A549 (cell line): ENCODE results near the gene MAPT. TPM values are rescaled to one million over a fixed set of nuclear protein-coding genes. Genes with fewer than 3 reads are reported as not detected.

Experiments used
- ATAC-seq, 2 experiments: fragments of 200-7000 bp in 1 of 2; fragments of >200 bp in 1 of 2; cut with Nextera tagmentation in 1 of 2; cut with Tn5 transposase in 1 of 2; 3 replicates each; pipeline versions ENCODE4 v1.8.0 to v1.9.1; 2018 to 2020; ENCODE audit warnings: mild to moderate bottlenecking in 1 of 2, moderate library complexity in 1 of 2
- CTCF ChIA-PET: fragments of 300-600 bp; sonication (Branson Sonifier 250); formaldehyde crosslinking; extraction: SDS; loops from one replicate; lab custom pipeline; 2021; ENCODE audit warnings: antibody characterized with exemption, inconsistent platforms; lab: Yijun Ruan, JAX
- POLR2A ChIA-PET: fragments of 350-600 bp; formaldehyde crosslinking; extraction: SDS; loops from one replicate; lab custom pipeline; 2021; ENCODE audit warnings: antibody characterized with exemption, inconsistent platforms; lab: Yijun Ruan, JAX
- DNase-seq, 2 experiments: peaks; one replicate each; pipeline versions ENCODE4 v3.0.0 to v3.0.0-alpha.2; 2011 to 2016; ENCODE audit warnings: low read depth in 1 of 2, low spot score in 1 of 2
- FAIRE-seq: peaks from 2 replicates; lab custom pipeline; 2011; peaks lifted over from hg19 to GRCh38; lab: Jason Lieb, UNC
- H3K27ac ChIP-seq, 2 experiments: fragments of >200 bp; sonication (Bioruptor Twin); formaldehyde crosslinking; 3 replicates each; pipeline ENCODE4 v1.5.1; 2016 to 2017
- H3K4me1 ChIP-seq: fragments of >200 bp; sonication (Bioruptor Twin); formaldehyde crosslinking; 3 replicates; pipeline ENCODE4 v1.6.1; 2016
- H3K4me2 ChIP-seq: fragments of >200 bp; sonication (Bioruptor Twin); formaldehyde crosslinking; 3 replicates; pipeline ENCODE4 v1.6.1; 2016
- H3K4me3 ChIP-seq: fragments of >200 bp; sonication (Bioruptor Twin); formaldehyde crosslinking; 3 replicates; pipeline ENCODE4 v1.5.1; 2016
- H3K9me3 ChIP-seq: fragments of >200 bp; sonication (Bioruptor Twin); formaldehyde crosslinking; 3 replicates; pipeline ENCODE4 v1.6.1; 2016
- BHLHE40 ChIP-seq: IDR thresholded peaks from 2 replicates; pipeline ENCODE4 v1.6.1; 2012; ENCODE audit warnings: low read depth, low read length, inconsistent platforms
- CBX2 ChIP-seq: fragments of 200-600 bp; sonication (generic); IDR thresholded peaks from 2 replicates; pipeline ENCODE4 v1.6.1; 2016; ENCODE audit warnings: low read depth, mild to moderate bottlenecking, borderline replicate concordance
- CBX8 ChIP-seq: fragments of 200-600 bp; sonication (generic); IDR thresholded peaks from 2 replicates; pipeline ENCODE4 v1.6.1; 2016
- CHD2 ChIP-seq: fragments of 150-350 bp; IDR thresholded peaks from 2 replicates; pipeline ENCODE4 v1.6.1; 2014; ENCODE audit warnings: low read length; ENCODE audit not compliant: partially characterized antibody
- FOSB ChIP-seq: fragments of 250-450 bp; sonication (Bioruptor Pico); IDR thresholded peaks from 2 replicates; pipeline ENCODE4 v1.5.0; 2020; ENCODE audit warnings: mild to moderate bottlenecking, moderate library complexity
- GATA3 ChIP-seq: IDR thresholded peaks from 2 replicates; pipeline ENCODE4 v1.6.1; 2012; ENCODE audit warnings: borderline replicate concordance
- HOXB13 ChIP-seq: fragments of 250-450 bp; sonication (Bioruptor Pico); IDR thresholded peaks from 2 replicates; pipeline ENCODE4 v1.5.0; 2020; ENCODE audit warnings: low read depth, mild to moderate bottlenecking, moderate library complexity
- JUNB ChIP-seq: fragments of >200 bp; sonication (Bioruptor Twin); formaldehyde crosslinking; IDR thresholded peaks from 2 replicates; pipeline ENCODE4 v1.6.1; 2016
- KDM5A ChIP-seq: fragments of 200-600 bp; sonication (generic); IDR thresholded peaks from 2 replicates; pipeline ENCODE4 v1.6.1; 2016; ENCODE audit warnings: antibody characterized with exemption, mild to moderate bottlenecking
- MAZ ChIP-seq: fragments of 150-350 bp; IDR thresholded peaks from 2 replicates; pipeline ENCODE4 v1.6.1; 2014; ENCODE audit warnings: antibody characterized with exemption, low read depth, low read length, borderline replicate concordance
- MYC ChIP-seq: IDR thresholded peaks from 2 replicates; pipeline ENCODE4 v1.6.1; 2012; ENCODE audit warnings: mild to moderate bottlenecking, inconsistent platforms, low read length, improper control_type of control experiment, borderline replicate concordance
- RAD21 ChIP-seq, 2 experiments: fragments of >200 bp in 1 of 2; sonication (Bioruptor Twin) in 1 of 2; formaldehyde crosslinking in 1 of 2; IDR thresholded peaks in 1 of 2; conservative IDR thresholded peaks in 1 of 2; 2 replicates in 1 of 2; 3 replicates in 1 of 2; pipeline ENCODE4 v1.6.1; 2012 to 2018; ENCODE audit warnings: inconsistent platforms in 1 of 2
- RCOR1 ChIP-seq: fragments of 150-350 bp; IDR thresholded peaks from 2 replicates; pipeline ENCODE4 v1.6.1; 2014; ENCODE audit warnings: antibody characterized with exemption, low read length, low read depth
- SREBF2 ChIP-seq: fragments of 450-650 bp; IDR thresholded peaks from 2 replicates; pipeline ENCODE4 v1.6.1; 2014; ENCODE audit warnings: mild to moderate bottlenecking, moderate library complexity
- ZNF302 ChIP-seq: fragments of 250-450 bp; sonication (Bioruptor Pico); IDR thresholded peaks from 2 replicates; pipeline ENCODE4 v1.9.0; 2021; ENCODE audit warnings: inconsistent platforms, mild to moderate bottlenecking, moderate library complexity
- ZSCAN20 ChIP-seq: fragments of 250-450 bp; sonication (Bioruptor Pico); IDR thresholded peaks from 2 replicates; pipeline ENCODE4 v1.8.0; 2022; ENCODE audit warnings: mild to moderate bottlenecking, moderate library complexity
- WGBS: methylation state at CpG from one replicate; pipeline ENCODE4 v1.1.6; 2017; ENCODE audit errors: missing lambda C conversion rate; 5-methylcytosine and 5-hydroxymethylcytosine counted together
- polyA plus RNA-seq, 4 experiments: library from polyadenylated mRNA; depleted of rRNA in 3 of 4; stranded (reverse); fragments of >200 nt; fragmentation: RNase III in 1 of 4; extraction: RNeasy Plus Mini Kit Qiagen cat#74134 plus additional on column Dnase treatment in 1 of 4; gene quantifications; 2 replicates in 3 of 4; 3 replicates in 1 of 4; pipeline ENCODE4 v1.2.3, GENCODE V29; 2011 to 2017
- TF ChIP-seq, protein P1 (sequence below): fragments of 450-650 bp; IDR thresholded peaks from 2 replicates; pipeline ENCODE4 v1.6.1; 2014; ENCODE audit warnings: antibody characterized with exemption
- TF ChIP-seq, protein P2 (sequence below): fragments of >200 bp; sonication (Bioruptor Twin); formaldehyde crosslinking; IDR thresholded peaks from 2 replicates; pipeline ENCODE4 v1.6.1; 2016
- TF ChIP-seq, protein P3 (sequence below): fragments of 250-450 bp; sonication (Bioruptor Pico); IDR thresholded peaks from 2 replicates; pipeline ENCODE4 v1.5.0; 2021; ENCODE audit warnings: mild to moderate bottlenecking, moderate library complexity, borderline replicate concordance
- TF ChIP-seq, protein P4 (sequence below): IDR thresholded peaks from 2 replicates; pipeline ENCODE4 v1.6.1; 2012

MAPT gene
- polyA plus RNA-seq, 2 of the 4 experiments (the other 2 are of a cell fraction): 1.2 to 1.6 TPM

DNA sequence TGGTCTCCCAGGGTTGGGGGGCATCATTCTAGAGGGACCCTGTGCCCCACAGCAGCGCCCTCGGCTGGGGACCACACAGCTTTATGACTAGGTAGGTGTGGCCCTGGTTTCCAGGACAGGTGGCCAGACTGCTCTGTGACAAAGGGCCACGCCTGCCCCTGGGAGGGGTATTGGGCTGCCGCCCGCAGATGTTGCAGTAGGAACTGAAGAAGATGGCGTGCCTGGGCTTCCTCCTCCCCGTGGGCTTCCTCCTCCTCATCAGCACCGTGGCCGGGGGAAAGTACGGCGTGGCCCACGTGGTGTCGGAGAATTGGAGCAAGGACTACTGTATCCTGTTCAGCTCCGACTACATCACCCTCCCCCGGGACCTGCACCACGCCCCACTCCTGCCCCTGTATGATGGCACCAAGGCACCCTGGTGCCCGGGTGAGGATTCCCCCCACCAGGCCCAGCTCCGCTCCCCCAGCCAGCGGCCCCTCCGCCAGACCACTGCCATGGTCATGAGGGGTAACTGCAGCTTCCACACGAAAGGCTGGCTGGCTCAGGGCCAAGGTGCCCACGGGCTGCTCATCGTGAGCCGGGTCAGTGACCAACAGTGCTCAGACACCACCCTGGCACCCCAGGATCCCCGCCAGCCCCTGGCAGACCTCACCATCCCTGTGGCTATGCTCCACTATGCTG is 49.5 kb upstream of the MAPT start, which contains the start of gene SPPL2C:
Gene SPPL2C (plus strand): TSS at position 187 of the 681 bp plus-strand sequence. CDS start 26 bp downstream, at position 213.
- Histone ChIP-seq H3K4me1 (no peaks in the 10 kb centered on the region), H3K9me3 (no peaks in the 10 kb centered on the region), H3K27ac (no peak within 1 kb of the TSS), H3K4me3 (no peak within 1 kb of the TSS), H3K4me2 (no peak within 1 kb of the TSS)
- WGBS: 52% methylated on average over 19 of the region's 25 CpGs
- no peak for ATAC-seq
- POLR2A ChIA-PET: no interaction called here
- TF ChIP-seq JUNB: no peak
- TF ChIP-seq KDM5A: no peak
- TF ChIP-seq ZNF302 (CRISPR knock-in tag): no peak
- TF ChIP-seq BHLHE40: no peak
- DNase-seq: no peak
- FAIRE-seq: no peak
- CTCF ChIA-PET: interaction anchor here (1.1 to 14.4 kb wide), 4 partner anchors 8 to 205 kb away, joined by 3 to 225 read pairs (median 18); no protein-coding TSS in a partner anchor

- Histone ChIP-seq H3K4me3 (no peak overlapping the region), H3K4me2 (no peak overlapping the region), H3K9me3 (no peaks in the 10 kb centered on the region), H3K4me1 (no peaks in the 10 kb centered on the region), H3K27ac (no peak overlapping the region)
- no peak for ATAC-seq
- TF ChIP-seq CHD2 (no peak), CBX8 (no peak), FOSB (CRISPR knock-in tag) (no peak), SREBF2 (no peak), GATA3 (no peak), HOXB13 (CRISPR knock-in tag) (no peak), MYC (no peak), RAD21 (conservative IDR thresholded peaks at IDR 0.05 in 1 of 2, IDR thresholded peaks at IDR 0.05 in 1 of 2) (no peak), KDM5A (no peak), CBX2 (no peak), RCOR1 (no peak), JUNB (no peak), ZSCAN20 (CRISPR knock-in tag) (no peak), MAZ (no peak)
- TF ChIP-seq, protein P1, sequence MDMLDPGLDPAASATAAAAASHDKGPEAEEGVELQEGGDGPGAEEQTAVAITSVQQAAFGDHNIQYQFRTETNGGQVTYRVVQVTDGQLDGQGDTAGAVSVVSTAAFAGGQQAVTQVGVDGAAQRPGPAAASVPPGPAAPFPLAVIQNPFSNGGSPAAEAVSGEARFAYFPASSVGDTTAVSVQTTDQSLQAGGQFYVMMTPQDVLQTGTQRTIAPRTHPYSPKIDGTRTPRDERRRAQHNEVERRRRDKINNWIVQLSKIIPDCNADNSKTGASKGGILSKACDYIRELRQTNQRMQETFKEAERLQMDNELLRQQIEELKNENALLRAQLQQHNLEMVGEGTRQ: no peak
- TF ChIP-seq, protein P2, sequence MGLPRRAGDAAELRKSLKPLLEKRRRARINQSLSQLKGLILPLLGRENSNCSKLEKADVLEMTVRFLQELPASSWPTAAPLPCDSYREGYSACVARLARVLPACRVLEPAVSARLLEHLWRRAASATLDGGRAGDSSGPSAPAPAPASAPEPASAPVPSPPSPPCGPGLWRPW: no peak
- TF ChIP-seq, protein P3, sequence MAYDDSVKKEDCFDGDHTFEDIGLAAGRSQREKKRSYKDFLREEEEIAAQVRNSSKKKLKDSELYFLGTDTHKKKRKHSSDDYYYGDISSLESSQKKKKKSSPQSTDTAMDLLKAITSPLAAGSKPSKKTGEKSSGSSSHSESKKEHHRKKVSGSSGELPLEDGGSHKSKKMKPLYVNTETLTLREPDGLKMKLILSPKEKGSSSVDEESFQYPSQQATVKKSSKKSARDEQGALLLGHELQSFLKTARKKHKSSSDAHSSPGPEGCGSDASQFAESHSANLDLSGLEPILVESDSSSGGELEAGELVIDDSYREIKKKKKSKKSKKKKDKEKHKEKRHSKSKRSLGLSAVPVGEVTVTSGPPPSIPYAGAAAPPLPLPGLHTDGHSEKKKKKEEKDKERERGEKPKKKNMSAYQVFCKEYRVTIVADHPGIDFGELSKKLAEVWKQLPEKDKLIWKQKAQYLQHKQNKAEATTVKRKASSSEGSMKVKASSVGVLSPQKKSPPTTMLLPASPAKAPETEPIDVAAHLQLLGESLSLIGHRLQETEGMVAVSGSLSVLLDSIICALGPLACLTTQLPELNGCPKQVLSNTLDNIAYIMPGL (CRISPR knock-in tag): no peak
- TF ChIP-seq, protein P4, sequence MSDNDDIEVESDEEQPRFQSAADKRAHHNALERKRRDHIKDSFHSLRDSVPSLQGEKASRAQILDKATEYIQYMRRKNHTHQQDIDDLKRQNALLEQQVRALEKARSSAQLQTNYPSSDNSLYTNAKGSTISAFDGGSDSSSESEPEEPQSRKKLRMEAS: no peak
- no peak for FAIRE-seq
- no peak for DNase-seq
- WGBS: 80% methylated on average over 35 of the region's 35 CpGs
- POLR2A ChIA-PET: no interaction called here
- CTCF ChIA-PET: interaction anchor here (1.3 to 14.4 kb wide), 5 partner anchors 11 to 206 kb away, joined by 3 to 225 read pairs (median 24); no protein-coding TSS in a partner anchor
These were observed 48.8 kb upstream of the MAPT start for GRCh38 chr17:45845376-45846185.
